MCF 10A (cell line): Measurements from ENCODE around the gene MDFIC. TPM values are rescaled to one million over a fixed set of nuclear protein-coding genes. Genes with fewer than 3 reads are reported as not detected.

Experiments used
- BruUV-seq: library from RNA; stranded (reverse); fragments of 400-500 nt; replicated peaks from 2 replicates; lab custom pipeline; 2021; lab: Mats Ljungman, UMichigan
- CTCF ChIA-PET: fragments of 300-600 bp; sonication (Branson Sonifier 250); formaldehyde crosslinking; extraction: SDS; loops from one replicate; lab custom pipeline; 2021; ENCODE audit warnings: antibody characterized with exemption, inconsistent platforms; lab: Yijun Ruan, JAX
- POLR2A ChIA-PET: fragments of 300-600, 350-650 bp; sonication (Branson Sonifier 250); formaldehyde crosslinking; extraction: SDS; loops from one replicate; lab custom pipeline; 2020; ENCODE audit warnings: antibody characterized with exemption, inconsistent platforms; lab: Yijun Ruan, JAX
- DNase-seq: peaks from one replicate; pipeline ENCODE4 v3.0.0-alpha.2; 2018; ENCODE audit not compliant: unreplicated experiment
- H3K27ac Mint-ChIP-seq: one replicate; pipeline ENCODE4 v1.8.0; 2022; ENCODE audit warnings: mild to moderate bottlenecking, low read depth, mixed read lengths; ENCODE audit not compliant: unreplicated experiment
- H3K27me3 Mint-ChIP-seq: one replicate; pipeline ENCODE4 v1.8.0; 2022; ENCODE audit warnings: mixed read lengths; ENCODE audit not compliant: insufficient read depth, unreplicated experiment
- H3K36me3 Mint-ChIP-seq: one replicate; pipeline ENCODE4 v1.8.0; 2022; ENCODE audit warnings: mild to moderate bottlenecking, moderate library complexity, mixed read lengths; ENCODE audit not compliant: insufficient read depth, unreplicated experiment
- H3K4me1 Mint-ChIP-seq: one replicate; pipeline ENCODE4 v1.8.0; 2022; ENCODE audit warnings: mixed read lengths; ENCODE audit not compliant: insufficient read depth, unreplicated experiment
- H3K4me3 Mint-ChIP-seq: one replicate; pipeline ENCODE4 v1.8.0; 2022; ENCODE audit warnings: mild to moderate bottlenecking, moderate library complexity, mixed read lengths; ENCODE audit not compliant: unreplicated experiment
- H3K9me3 Mint-ChIP-seq: one replicate; pipeline ENCODE4 v1.8.0; 2022; ENCODE audit warnings: mixed read lengths; ENCODE audit not compliant: unreplicated experiment
- intact Hi-C: fragments of 100-400 bp; cut with micrococcal nuclease; formaldehyde crosslinking; loops from 2 replicates; pipeline ENCODE4 v1.14.1; 2022
- total RNA-seq: library from RNA; stranded (reverse); gene quantifications from 2 replicates; pipeline ENCODE4 v1.2.3, GENCODE V29; 2022
- TF ChIP-seq, protein P1 (sequence below): fragments of 200-600 bp; IDR thresholded peaks from one replicate; pipeline ENCODE4 v1.8.0; 2022; ENCODE audit warnings: antibody characterized with exemption, mild to moderate bottlenecking; ENCODE audit not compliant: unreplicated experiment

Gene MDFIC
- total RNA-seq, 1 experiment from 2014 or later = 7.8 TPM

DNA sequence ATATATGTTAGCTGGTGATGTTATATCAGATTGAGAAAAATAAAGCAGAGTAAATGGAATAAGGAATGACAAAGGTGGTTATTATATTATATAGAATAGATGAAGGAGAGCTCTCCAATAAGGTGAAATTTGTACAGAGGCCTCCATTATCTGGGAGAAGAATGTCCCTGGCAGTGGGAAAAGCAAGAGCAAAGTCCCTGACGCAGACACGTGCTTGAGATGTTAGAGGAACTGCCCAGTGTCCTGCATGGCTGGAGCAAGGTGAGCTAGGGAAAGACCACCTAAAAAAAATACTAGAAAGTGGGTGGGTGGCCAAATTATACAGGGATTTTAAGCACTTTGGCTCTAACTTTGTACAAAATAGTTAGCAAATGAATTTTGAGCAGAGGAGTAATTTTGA, 120.7 kb downstream of the MDFIC start:
- Mint-ChIP-seq H3K27me3 (peaks cover 60% of the 10 kb centered on the region), H3K36me3 (no peaks in the 10 kb centered on the region), H3K4me3 (no peak overlapping the region), H3K4me1 (no peaks in the 10 kb centered on the region), H3K9me3 (no peaks in the 10 kb centered on the region), H3K27ac (no peak overlapping the region)
- BruUV-seq = no TSS peak
- TF ChIP-seq, protein P1, sequence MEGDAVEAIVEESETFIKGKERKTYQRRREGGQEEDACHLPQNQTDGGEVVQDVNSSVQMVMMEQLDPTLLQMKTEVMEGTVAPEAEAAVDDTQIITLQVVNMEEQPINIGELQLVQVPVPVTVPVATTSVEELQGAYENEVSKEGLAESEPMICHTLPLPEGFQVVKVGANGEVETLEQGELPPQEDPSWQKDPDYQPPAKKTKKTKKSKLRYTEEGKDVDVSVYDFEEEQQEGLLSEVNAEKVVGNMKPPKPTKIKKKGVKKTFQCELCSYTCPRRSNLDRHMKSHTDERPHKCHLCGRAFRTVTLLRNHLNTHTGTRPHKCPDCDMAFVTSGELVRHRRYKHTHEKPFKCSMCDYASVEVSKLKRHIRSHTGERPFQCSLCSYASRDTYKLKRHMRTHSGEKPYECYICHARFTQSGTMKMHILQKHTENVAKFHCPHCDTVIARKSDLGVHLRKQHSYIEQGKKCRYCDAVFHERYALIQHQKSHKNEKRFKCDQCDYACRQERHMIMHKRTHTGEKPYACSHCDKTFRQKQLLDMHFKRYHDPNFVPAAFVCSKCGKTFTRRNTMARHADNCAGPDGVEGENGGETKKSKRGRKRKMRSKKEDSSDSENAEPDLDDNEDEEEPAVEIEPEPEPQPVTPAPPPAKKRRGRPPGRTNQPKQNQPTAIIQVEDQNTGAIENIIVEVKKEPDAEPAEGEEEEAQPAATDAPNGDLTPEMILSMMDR = no peak
- intact Hi-C loops = no loop called here
- ChIA-PET POLR2A (no interaction called here), CTCF (interaction anchor here (0.6 to 0.7 kb wide), 2 partner anchors 23 to 1185 kb away, joined by 3 to 4 read pairs; no protein-coding TSS in a partner anchor)
- DNase-seq = no peak

DNA sequence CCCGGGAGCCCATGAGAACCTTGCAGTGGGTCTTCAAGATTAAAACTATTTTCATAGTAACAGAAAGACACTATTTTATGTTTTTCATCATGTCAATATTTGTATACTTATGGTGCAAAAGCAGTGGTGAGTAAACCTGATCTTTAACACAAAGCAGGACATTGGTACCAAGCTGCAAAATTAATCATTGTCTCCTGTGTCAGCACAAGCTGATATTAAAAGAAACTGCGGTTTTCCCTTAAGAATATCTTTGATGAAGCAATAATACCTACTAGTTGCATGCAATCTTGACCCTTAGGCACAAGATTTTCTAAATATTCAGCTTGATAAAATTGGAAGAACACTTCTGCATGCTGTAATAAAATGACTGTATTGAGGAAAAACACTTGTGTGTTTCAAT, 121.7 kb downstream of the MDFIC start:
- ChIA-PET POLR2A (no interaction called here), CTCF (interaction anchor here (0.6 kb wide), 1 partner anchor 279 kb away, joined by 4 read pairs; no protein-coding TSS in a partner anchor)
- H3K9me3 Mint-ChIP-seq = no peaks in the 10 kb centered on the region
- TF ChIP-seq, protein P1 = no peak
- no peaks in the 10 kb centered on the region for H3K4me1 Mint-ChIP-seq
- H3K27ac Mint-ChIP-seq = no peak overlapping the region
- DNase-seq = no peak
- no TSS peak for BruUV-seq
- no peaks in the 10 kb centered on the region for H3K36me3 Mint-ChIP-seq
- intact Hi-C loops = no loop called here
- H3K4me3 Mint-ChIP-seq = no peak overlapping the region
- H3K27me3 Mint-ChIP-seq = peaks cover 55% of the 10 kb centered on the region

DNA sequence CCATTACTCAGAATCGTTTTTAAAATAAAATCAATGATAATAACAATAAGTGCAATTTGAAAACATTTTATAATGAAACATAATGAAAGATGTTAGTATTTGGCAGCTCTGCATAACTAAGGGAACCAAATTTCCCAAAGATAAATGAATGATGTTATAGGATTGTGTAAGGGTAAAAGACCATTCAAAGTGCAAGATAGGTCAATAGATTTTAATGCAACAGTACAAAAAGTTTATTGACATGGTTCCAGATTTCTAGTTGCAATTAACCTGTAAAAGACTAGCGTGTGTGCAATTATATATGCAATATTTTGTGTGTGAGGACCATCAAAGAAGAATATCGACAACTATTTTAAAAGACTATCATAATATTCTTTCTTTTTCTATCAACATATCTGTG, 122.3 kb downstream of the MDFIC start:
- H3K4me1 Mint-ChIP-seq = no peaks in the 10 kb centered on the region
- TF ChIP-seq, protein P1 = no peak
- no peaks in the 10 kb centered on the region for H3K36me3 Mint-ChIP-seq
- no peaks in the 10 kb centered on the region for H3K9me3 Mint-ChIP-seq
- no peak for DNase-seq
- no peak overlapping the region for H3K4me3 Mint-ChIP-seq
- ChIA-PET CTCF (interaction anchor here (0.6 kb wide), 1 partner anchor 280 kb away, joined by 4 read pairs; no protein-coding TSS in a partner anchor), POLR2A (no interaction called here)
- peaks cover 57% of the 10 kb centered on the region for H3K27me3 Mint-ChIP-seq
- no peak overlapping the region for H3K27ac Mint-ChIP-seq
- BruUV-seq = no TSS peak
- intact Hi-C loops = no loop called here

DNA sequence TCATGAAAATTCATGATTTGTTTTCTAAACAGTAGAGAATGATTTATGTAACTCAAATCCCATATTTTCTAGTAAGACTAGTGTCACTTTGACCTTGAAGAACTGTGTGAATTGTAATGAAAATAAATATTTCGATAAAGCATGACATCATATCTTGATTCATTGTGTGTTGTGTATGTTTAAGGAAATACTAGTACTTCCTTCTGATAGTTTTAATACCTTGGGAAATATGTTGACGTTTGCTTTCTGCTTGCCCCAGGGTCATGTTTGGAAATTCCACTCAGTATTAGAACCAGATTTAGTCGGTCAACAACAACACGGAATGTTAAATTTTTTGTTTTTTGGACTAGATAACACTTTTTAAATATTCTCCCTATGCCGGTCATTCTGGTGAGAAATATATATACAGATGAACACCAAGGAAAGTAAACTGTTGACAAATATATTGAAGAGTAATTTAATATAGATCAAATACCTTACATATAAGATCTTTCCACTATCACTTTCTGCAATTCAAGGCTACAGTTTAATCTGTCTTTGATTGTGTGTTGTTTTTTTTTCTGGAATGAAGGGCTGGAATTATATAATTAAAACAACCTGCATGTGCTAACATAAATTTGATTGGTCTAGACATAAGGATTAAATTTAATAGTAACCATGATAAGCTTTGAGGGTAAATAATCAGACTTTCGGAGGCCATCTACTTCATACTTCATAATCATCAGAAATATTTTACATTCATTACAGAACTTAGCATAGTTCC, 126.2 kb downstream of the MDFIC start:
- H3K4me3 Mint-ChIP-seq = no peak overlapping the region
- no peaks in the 10 kb centered on the region for H3K9me3 Mint-ChIP-seq
- CTCF ChIA-PET = no interaction called here
- no peak for DNase-seq
- no TSS peak for BruUV-seq
- TF ChIP-seq, protein P1 = no peak
- intact Hi-C loops = no loop called here
- H3K36me3 Mint-ChIP-seq = no peaks in the 10 kb centered on the region
- no peak overlapping the region for H3K27ac Mint-ChIP-seq
- POLR2A ChIA-PET = no interaction called here
- no peaks in the 10 kb centered on the region for H3K4me1 Mint-ChIP-seq
- peaks cover 83% of the 10 kb centered on the region for H3K27me3 Mint-ChIP-seq
